PFSK-1 (cell line): ENCODE results near the gene RAB34.

ENCODE experiments used
- FOXP2 ChIP-seq: optimal IDR thresholded peaks from 2 replicates; pipeline ENCODE3; 2011; ENCODE audit warnings: borderline replicate concordance, control low read depth, inconsistent platforms; ENCODE audit not compliant: insufficient read depth; ENCODE audit errors: extremely low read length, extremely low read depth
- POLR2AphosphoS5 ChIP-seq: IDR thresholded peaks from 2 replicates; pipeline ENCODE4 v1.6.1; 2012; ENCODE audit warnings: low read depth, mild to moderate bottlenecking, control low read depth, low read length, moderate library complexity
- SIN3A ChIP-seq: IDR thresholded peaks from 2 replicates; pipeline ENCODE4 v1.6.1; 2012; ENCODE audit warnings: mild to moderate bottlenecking, low read length, moderate library complexity, borderline replicate concordance; ENCODE audit not compliant: insufficient read depth
- TAF1 ChIP-seq: IDR thresholded peaks from 2 replicates; pipeline ENCODE4 v1.6.1; 2012; ENCODE audit warnings: low read length, control low read depth, borderline replicate concordance; ENCODE audit not compliant: insufficient read depth
- TF ChIP-seq, protein P1 (sequence below), 2 experiments: IDR thresholded peaks; 2 replicates each; pipeline versions ENCODE4 v1.6.1 to v1.8.0; 2011 to 2012; ENCODE audit warnings: low read depth in 2 of 2, low read length in 2 of 2, control low read depth in 1 of 2, inconsistent platforms in 1 of 2, mild to moderate bottlenecking in 1 of 2, moderate library complexity in 1 of 2; ENCODE audit not compliant: insufficient read depth in 1 of 2

RAB34 gene

GRCh38 chr17:28755486-28755885, 37.8 kb upstream of the RAB34 start:
- TF ChIP-seq POLR2AphosphoS5 (no peak), SIN3A (no peak), FOXP2 (no peak), TAF1 (no peak)
- TF ChIP-seq, protein P1, sequence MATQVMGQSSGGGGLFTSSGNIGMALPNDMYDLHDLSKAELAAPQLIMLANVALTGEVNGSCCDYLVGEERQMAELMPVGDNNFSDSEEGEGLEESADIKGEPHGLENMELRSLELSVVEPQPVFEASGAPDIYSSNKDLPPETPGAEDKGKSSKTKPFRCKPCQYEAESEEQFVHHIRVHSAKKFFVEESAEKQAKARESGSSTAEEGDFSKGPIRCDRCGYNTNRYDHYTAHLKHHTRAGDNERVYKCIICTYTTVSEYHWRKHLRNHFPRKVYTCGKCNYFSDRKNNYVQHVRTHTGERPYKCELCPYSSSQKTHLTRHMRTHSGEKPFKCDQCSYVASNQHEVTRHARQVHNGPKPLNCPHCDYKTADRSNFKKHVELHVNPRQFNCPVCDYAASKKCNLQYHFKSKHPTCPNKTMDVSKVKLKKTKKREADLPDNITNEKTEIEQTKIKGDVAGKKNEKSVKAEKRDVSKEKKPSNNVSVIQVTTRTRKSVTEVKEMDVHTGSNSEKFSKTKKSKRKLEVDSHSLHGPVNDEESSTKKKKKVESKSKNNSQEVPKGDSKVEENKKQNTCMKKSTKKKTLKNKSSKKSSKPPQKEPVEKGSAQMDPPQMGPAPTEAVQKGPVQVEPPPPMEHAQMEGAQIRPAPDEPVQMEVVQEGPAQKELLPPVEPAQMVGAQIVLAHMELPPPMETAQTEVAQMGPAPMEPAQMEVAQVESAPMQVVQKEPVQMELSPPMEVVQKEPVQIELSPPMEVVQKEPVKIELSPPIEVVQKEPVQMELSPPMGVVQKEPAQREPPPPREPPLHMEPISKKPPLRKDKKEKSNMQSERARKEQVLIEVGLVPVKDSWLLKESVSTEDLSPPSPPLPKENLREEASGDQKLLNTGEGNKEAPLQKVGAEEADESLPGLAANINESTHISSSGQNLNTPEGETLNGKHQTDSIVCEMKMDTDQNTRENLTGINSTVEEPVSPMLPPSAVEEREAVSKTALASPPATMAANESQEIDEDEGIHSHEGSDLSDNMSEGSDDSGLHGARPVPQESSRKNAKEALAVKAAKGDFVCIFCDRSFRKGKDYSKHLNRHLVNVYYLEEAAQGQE (IDR thresholded peaks at IDR 0.05; ENCODE audit: insufficient read depth in 1 of 2, low read depth in 2 of 2, low read length in 2 of 2) = no peak

DNA sequence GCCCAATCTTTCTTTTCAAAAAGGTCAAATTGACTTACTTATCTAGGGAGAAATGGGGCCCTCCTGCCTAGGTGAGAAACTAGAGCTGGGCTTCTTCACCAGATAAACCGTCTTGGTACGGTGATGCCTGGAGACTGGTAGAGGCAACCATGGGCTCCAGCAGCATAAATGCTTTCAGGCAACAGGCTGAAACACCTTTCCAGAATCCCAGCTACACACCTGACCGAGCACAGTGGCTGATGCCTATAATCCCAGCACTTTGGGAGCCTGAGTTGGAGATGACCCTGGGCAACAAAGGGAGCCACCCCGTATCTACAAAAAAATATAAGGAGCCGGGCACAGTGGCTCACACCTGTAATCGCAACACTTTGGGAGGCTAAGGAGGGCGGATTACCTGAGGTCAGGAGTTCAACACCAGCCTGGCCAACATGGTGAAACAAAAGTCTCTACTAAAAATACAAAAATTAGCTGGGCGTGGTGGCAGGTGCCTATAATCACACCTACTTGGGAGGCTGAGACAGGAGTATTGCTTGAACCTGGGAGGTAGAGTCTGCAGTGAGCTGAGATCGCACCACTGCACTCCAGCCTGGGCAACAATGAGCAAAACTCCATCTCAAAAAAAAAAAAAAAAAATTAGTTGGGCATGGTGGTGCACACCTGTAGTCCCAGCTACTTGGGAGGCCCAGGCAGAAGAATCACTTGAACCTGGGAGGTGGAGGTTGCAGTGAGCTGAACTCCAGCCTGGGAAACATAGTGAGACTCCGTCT, 34.1 kb upstream of the RAB34 start:
- TF ChIP-seq TAF1 = no peak
- TF ChIP-seq, protein P1 (IDR thresholded peaks at IDR 0.05; ENCODE audit: insufficient read depth in 1 of 2, low read depth in 2 of 2, low read length in 2 of 2) = no peak
- TF ChIP-seq SIN3A = no peak
- no peak for TF ChIP-seq FOXP2
- TF ChIP-seq POLR2AphosphoS5 = no peak

GRCh38 chr17:28750178-28751047, 32.7 kb upstream of the RAB34 start:
- TF ChIP-seq TAF1 (no peak), SIN3A (no peak), POLR2AphosphoS5 (peak; percentile 43; the same call in 1 of the 2 replicates), FOXP2 (peak; percentile 47)
- TF ChIP-seq, protein P1 (IDR thresholded peaks at IDR 0.05; ENCODE audit: insufficient read depth in 1 of 2, low read depth in 2 of 2, low read length in 2 of 2) = no peak

DNA sequence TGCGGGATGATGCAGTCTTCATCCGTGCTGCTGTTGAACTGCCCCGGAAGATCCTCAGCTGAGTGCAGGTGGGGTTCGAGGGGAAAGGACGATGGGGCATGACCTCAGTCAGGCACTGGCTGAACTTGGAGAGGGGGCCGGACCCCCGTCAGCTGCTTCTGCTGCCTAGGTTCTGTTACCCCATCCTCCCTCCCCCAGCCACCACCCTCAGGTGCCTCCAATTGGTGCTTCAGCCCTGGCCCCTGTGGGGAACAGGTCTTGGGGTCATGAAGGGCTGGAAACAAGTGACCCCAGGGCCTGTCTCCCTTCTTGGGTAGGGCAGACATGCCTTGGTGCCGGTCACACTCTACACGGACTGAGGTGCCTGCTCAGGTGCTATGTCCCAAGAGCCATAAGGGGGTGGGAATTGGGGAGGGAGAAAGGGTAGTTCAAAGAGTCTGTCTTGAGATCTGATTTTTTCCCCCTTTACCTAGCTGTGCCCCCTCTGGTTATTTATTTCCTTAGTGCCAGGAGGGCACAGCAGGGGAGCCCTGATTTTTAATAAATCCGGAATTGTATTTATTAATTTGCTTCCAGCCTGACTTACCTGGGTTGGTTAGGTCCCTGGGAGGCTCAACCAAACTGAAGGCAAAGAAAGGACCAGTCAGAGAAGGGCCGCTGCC, 32.0 kb upstream of the RAB34 start:
- no peak for TF ChIP-seq SIN3A
- TF ChIP-seq FOXP2 = no peak
- TF ChIP-seq, protein P1 (IDR thresholded peaks at IDR 0.05; ENCODE audit: insufficient read depth in 1 of 2, low read depth in 2 of 2, low read length in 2 of 2) = no peak
- TF ChIP-seq TAF1 = no peak
- TF ChIP-seq POLR2AphosphoS5 = no peak
